Left lung (tissue), 10 donors: Measurements from ENCODE around the gene UNC93A. TPM values are rescaled to one million over a fixed set of nuclear protein-coding genes. Genes with fewer than 3 reads are reported as not detected.

Experiments
- ATAC-seq: fragments of 200-7000 bp; cut with Tn5 transposase; one replicate; pipeline ENCODE4 v1.9.1; 2020; ENCODE audit warnings: moderate library complexity
- DNase-seq, 4 donors: peaks; one replicate each; pipeline ENCODE4 v3.0.0-alpha.2; 2013 to 2020
- H3K27ac ChIP-seq, 2 donors: fragments of 200-600 bp; sonication (generic) in 1 of 2; one replicate each; pipeline versions ENCODE4 v1.5.0 to v1.8.0; 2020 to 2021
- H3K27me3 ChIP-seq, 2 donors: fragments of 200-600 bp; sonication (generic) in 1 of 2; one replicate each; pipeline versions ENCODE4 v1.5.0 to v1.8.0; 2020 to 2021
- H3K36me3 ChIP-seq, 2 donors: fragments of 200-600 bp; sonication (generic) in 1 of 2; one replicate each; pipeline versions ENCODE4 v1.5.0 to v1.8.0; 2020 to 2021
- H3K4me1 ChIP-seq, 2 donors: fragments of 200-600 bp; one replicate each; pipeline ENCODE4 v1.8.0; 2021
- H3K4me3 ChIP-seq, 2 donors: fragments of 200-600 bp; sonication (generic) in 1 of 2; one replicate each; pipeline versions ENCODE4 v1.5.0 to v1.8.0; 2020 to 2021; ENCODE audit warnings: mild to moderate bottlenecking in 1 of 2
- H3K9me3 ChIP-seq, 2 donors: fragments of 200-600 bp; sonication (generic) in 1 of 2; one replicate each; pipeline versions ENCODE4 v1.5.0 to v1.8.0; 2020 to 2021
- intact Hi-C, 2 donors: fragments of 100-400 bp; cut with DNase I; formaldehyde crosslinking; loops; one replicate each; pipeline versions ENCODE4 v1.11.2 to v1.14.2; 2022
- polyA plus RNA-seq, 6 donors: library from polyadenylated mRNA; unstranded; fragments of 120-200 nt; gene quantifications; one replicate each; pipeline ENCODE4 v1.2.1, GENCODE V29; 2013; ENCODE audit not compliant: insufficient read length in 6 of 6
- total RNA-seq, 2 donors: library from RNA; stranded (reverse); fragmentation: NEBNext Ultra II Directional; extraction: Animal tissue kit (Norgen Biotek cat#: 25700); gene quantifications; one replicate each; pipeline ENCODE4 v1.2.1, GENCODE V29; 2021
- TF ChIP-seq, protein P1 (sequence below), 2 donors: fragments of 200-600 bp; sonication (generic) in 1 of 2; IDR thresholded peaks; one replicate each; pipeline versions ENCODE4 v1.5.0 to v1.8.0; 2021; ENCODE audit warnings: antibody characterized with exemption in 2 of 2
- donor health status: DM: no; HTN: yes; CAD: no.
- donor health status: DM: no; HTN: no; CAD: no.

UNC93A gene
- total and polyA plus RNA-seq, 8 donors, result 0.21 TPM; not detected in 7

DNA sequence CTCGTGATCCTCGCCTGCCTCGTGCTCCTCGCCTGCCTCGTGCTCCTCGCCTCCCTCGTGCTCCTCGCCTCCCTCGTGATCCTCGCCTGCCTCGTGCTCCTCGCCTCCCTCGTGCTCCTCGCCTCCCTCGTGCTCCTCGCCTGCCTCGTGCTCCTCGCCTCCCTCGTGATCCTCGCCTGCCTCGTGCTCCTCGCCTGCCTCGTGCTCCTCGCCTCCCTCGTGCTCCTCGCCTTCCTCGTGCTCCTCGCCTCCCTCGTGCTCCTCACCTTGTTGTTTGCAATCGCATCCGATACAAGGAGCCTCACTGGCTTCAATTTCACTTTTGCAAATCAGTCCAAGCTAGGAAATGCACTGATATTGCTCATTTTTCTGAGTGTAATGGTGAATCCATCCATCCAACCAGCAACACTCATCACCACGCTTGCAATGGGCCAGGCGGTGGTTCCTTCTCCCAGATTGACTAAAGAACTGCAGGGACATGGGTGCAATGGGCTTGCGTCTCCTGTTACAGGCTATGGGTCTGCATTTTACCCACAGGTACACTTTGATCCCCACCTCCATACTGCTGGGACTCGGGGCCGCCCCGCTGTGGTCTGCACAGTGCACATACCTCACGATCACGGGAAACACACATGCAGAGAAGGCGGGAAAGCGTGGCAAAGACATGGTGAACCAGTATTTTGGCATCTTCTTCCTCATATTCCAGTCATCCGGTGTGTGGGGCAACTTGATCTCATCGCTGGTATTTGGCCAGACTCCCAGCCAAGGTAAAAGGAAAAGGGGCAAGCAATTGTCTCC, 4.6 kb downstream of the UNC93A start:
- no peaks in the 10 kb centered on the region for H3K9me3 ChIP-seq
- ATAC-seq (no peak), DNase-seq (no peak)
- H3K27ac ChIP-seq, result no peak overlapping the region
- intact Hi-C loops, result no loop called here
- no peaks in the 10 kb centered on the region for H3K4me1 ChIP-seq
- H3K36me3 ChIP-seq, result no peaks in the 10 kb centered on the region
- H3K4me3 ChIP-seq, result no peak overlapping the region
- TF ChIP-seq, protein P1, sequence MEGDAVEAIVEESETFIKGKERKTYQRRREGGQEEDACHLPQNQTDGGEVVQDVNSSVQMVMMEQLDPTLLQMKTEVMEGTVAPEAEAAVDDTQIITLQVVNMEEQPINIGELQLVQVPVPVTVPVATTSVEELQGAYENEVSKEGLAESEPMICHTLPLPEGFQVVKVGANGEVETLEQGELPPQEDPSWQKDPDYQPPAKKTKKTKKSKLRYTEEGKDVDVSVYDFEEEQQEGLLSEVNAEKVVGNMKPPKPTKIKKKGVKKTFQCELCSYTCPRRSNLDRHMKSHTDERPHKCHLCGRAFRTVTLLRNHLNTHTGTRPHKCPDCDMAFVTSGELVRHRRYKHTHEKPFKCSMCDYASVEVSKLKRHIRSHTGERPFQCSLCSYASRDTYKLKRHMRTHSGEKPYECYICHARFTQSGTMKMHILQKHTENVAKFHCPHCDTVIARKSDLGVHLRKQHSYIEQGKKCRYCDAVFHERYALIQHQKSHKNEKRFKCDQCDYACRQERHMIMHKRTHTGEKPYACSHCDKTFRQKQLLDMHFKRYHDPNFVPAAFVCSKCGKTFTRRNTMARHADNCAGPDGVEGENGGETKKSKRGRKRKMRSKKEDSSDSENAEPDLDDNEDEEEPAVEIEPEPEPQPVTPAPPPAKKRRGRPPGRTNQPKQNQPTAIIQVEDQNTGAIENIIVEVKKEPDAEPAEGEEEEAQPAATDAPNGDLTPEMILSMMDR (IDR thresholded peaks at IDR 0.05), result no peak
- no peaks in the 10 kb centered on the region for H3K27me3 ChIP-seq

DNA sequence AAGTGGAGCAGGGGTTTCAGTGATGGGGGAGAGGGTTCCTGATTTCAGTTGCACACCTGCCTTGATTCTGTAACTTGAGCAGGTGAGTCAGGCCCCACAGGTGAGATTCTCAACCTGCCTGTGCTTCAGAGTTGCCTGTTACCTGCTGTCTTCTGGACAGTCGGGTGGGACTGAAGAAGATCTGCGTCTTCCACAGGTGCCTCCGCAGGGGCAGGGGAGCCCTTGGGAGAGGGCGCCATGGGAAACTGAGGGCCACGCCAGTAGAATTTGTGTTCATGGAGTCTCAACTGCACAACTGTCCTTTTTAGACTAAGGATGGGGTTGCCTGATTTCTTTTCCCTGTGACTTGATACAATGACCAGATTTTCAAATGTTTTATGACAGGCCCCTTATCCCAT, 5.2 kb downstream of the UNC93A start:
- H3K9me3 ChIP-seq, result no peaks in the 10 kb centered on the region
- intact Hi-C loops, result no loop called here
- no peaks in the 10 kb centered on the region for H3K27me3 ChIP-seq
- no peak overlapping the region for H3K4me3 ChIP-seq
- TF ChIP-seq, protein P1 (IDR thresholded peaks at IDR 0.05), result no peak
- no peak overlapping the region for H3K27ac ChIP-seq
- ATAC-seq, result no peak
- DNase-seq, result no peak
- H3K36me3 ChIP-seq, result no peaks in the 10 kb centered on the region
- no peaks in the 10 kb centered on the region for H3K4me1 ChIP-seq

DNA sequence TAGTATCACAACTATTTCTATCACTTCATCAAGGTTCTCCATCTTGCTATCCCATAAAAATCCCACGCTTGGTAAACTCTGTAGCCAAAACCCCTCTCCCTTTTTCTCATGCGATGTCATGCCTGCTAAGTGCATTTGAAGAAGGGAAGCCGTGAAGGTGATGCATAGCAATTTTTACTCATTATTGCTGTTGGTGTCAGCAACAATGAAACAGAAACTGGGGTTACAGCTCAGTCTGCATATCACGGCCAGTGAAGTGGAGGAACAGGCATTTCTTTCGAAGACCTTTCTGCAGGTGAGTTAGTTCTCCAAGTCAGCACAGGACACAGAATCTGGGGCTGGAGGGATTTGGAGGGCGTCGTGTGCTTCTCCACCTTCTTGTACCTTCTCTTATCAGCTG, 5.8 kb downstream of the UNC93A start:
- Histone ChIP-seq H3K27ac (no peak overlapping the region), H3K36me3 (no peaks in the 10 kb centered on the region), H3K9me3 (no peaks in the 10 kb centered on the region), H3K4me1 (no peaks in the 10 kb centered on the region), H3K4me3 (no peak overlapping the region), H3K27me3 (no peaks in the 10 kb centered on the region)
- no peak for DNase-seq
- no peak for ATAC-seq
- intact Hi-C loops, result no loop called here
- TF ChIP-seq, protein P1 (IDR thresholded peaks at IDR 0.05), result no peak

DNA sequence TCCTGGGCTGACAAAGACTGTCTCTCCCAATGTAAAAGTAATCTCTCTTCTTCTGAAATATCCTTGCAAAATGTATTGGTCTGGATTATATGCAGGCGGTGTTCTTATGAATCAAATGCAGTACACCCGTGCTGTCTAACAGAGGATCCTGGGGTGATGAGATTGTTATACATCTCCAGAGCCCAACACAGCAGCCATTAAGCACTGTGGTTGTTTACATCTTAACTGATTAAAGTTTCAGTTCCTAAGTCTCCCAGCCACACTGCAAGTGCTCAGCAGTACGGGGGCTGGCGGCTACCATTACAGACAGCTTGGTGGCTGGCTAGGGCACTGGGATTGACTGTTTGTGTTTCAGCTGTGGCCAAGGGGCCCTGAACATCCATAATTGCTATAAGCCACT, 7.0 kb downstream of the UNC93A start:
- no peaks in the 10 kb centered on the region for H3K27me3 ChIP-seq
- H3K4me1 ChIP-seq, result no peaks in the 10 kb centered on the region
- intact Hi-C loops, result no loop called here
- no peaks in the 10 kb centered on the region for H3K9me3 ChIP-seq
- TF ChIP-seq, protein P1 (IDR thresholded peaks at IDR 0.05), result no peak
- H3K4me3 ChIP-seq, result no peak overlapping the region
- no peak for DNase-seq
- H3K36me3 ChIP-seq, result no peaks in the 10 kb centered on the region
- no peak overlapping the region for H3K27ac ChIP-seq
- no peak for ATAC-seq

DNA sequence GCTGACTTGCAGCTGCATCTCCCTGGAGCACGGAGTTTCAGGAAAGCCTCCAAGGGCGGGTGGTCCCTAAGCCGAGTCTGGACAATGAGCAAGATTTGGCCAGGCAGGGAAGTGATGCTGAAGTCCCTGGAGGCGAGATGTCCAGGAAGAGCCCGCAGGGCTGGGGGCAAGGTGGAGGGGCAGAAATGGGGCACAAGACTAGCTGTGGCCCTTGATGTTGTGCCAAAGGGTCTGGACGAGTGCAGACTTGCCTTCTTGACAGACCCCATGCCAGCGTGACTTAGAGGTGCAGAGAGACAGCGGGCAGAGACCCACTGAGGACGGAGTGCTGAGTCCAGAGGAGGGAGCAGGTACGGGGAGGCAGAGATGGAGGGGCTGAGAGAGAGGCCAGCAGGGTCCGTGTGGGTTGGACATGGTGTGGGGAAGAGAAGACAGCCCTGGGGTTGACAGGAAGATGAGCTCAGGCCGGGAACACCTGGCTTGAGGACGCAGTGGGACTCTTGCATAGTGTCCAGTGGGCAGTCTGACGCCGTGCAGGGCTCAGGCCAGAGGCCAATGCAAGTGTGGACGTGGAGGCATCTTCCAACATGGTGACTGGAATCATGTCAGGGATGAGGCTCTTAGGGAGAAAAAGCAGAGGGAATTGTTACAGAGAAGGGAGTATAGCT, 8.7 kb downstream of the UNC93A start:
- intact Hi-C loops, result no loop called here
- H3K27ac ChIP-seq, result no peak overlapping the region

More for the DNA sequence above, 8.7 kb downstream of the UNC93A start:
- Histone ChIP-seq H3K27me3 (no peaks in the 10 kb centered on the region), H3K4me3 (no peak overlapping the region), H3K9me3 (no peaks in the 10 kb centered on the region), H3K4me1 (no peaks in the 10 kb centered on the region), H3K36me3 (no peaks in the 10 kb centered on the region)
- TF ChIP-seq, protein P1 (IDR thresholded peaks at IDR 0.05), result no peak
- no peak for DNase-seq
- no peak for ATAC-seq
